Spleen (tissue), 7 donors: ENCODE data around the gene TRIM13.

Experiments
- POLR2A ChIP-seq, 3 donors: fragments of 450-650 bp; IDR thresholded peaks; one replicate each; pipeline ENCODE4 v1.5.1; 2017; ENCODE audit warnings: antibody characterized with exemption in 3 of 3, mild to moderate bottlenecking in 1 of 3
- POLR2AphosphoS5 ChIP-seq, 3 donors: sonication (generic); formaldehyde crosslinking; IDR thresholded peaks; one replicate each; pipeline ENCODE4 v1.5.1; 2017; ENCODE audit warnings: antibody characterized with exemption in 3 of 3
- TF ChIP-seq, protein P1 (sequence below), 11 experiments: fragments of 200-600 bp in 7 of 11; fragments of 450-650 bp in 4 of 11; sonication (generic) in 4 of 11; IDR thresholded peaks in 8 of 11; conservative IDR thresholded peaks in 3 of 11; 1 replicate in 7 of 11; 2 replicates in 4 of 11; pipeline versions ENCODE4 v1.4.0 to v1.8.0; 2016 to 2021; ENCODE audit warnings: antibody characterized with exemption in 11 of 11, inconsistent platforms in 4 of 11, mild to moderate bottlenecking in 1 of 11
- donor health status: DM: no; HTN: no; CAD: no; lungs with moderate emphysema.
- donor health status: DM: no; HTN: no; CAD: no.
- donor health status: DM: no; HTN: no; CAD: no.

DNA sequence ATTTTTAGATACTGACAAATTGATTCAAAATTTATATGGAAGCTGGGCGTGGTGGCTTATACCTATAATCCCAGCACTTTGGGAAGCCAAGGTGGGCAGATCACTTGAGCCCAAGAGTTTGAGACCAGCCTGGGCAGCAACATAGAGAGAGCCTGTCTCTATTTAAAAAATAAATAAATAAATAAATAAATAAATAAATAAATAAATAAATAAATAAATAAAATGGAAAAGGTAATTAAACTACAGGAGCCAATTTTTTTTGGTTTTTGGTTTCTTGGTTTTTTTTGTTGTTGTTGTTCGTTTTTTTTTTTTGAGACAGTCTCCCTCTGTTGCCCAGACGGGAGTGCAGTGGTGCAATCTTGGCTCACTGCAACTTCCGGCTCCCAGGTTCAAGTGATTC lies 29.4 kb upstream of the TRIM13 start:
- TF ChIP-seq, protein P1, sequence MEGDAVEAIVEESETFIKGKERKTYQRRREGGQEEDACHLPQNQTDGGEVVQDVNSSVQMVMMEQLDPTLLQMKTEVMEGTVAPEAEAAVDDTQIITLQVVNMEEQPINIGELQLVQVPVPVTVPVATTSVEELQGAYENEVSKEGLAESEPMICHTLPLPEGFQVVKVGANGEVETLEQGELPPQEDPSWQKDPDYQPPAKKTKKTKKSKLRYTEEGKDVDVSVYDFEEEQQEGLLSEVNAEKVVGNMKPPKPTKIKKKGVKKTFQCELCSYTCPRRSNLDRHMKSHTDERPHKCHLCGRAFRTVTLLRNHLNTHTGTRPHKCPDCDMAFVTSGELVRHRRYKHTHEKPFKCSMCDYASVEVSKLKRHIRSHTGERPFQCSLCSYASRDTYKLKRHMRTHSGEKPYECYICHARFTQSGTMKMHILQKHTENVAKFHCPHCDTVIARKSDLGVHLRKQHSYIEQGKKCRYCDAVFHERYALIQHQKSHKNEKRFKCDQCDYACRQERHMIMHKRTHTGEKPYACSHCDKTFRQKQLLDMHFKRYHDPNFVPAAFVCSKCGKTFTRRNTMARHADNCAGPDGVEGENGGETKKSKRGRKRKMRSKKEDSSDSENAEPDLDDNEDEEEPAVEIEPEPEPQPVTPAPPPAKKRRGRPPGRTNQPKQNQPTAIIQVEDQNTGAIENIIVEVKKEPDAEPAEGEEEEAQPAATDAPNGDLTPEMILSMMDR (IDR thresholded peaks at IDR 0.05 in 8 of 11, conservative IDR thresholded peaks at IDR 0.05 in 3 of 11), result no peak
- no peak for TF ChIP-seq POLR2A (IDR thresholded peaks at IDR 0.05)
- no peak for TF ChIP-seq POLR2AphosphoS5 (IDR thresholded peaks at IDR 0.05)
